GM18867 (cell line): Measurements from ENCODE around the gene ADAMTS2.

Experiments
- ATAC-seq: cut with Tn5 transposase; IDR thresholded peaks from one replicate; pipeline ENCODE4 v1.9.1; 2021; ENCODE audit warnings: mild to moderate bottlenecking, moderate library complexity; ENCODE audit not compliant: unreplicated experiment

The ADAMTS2 gene

DNA sequence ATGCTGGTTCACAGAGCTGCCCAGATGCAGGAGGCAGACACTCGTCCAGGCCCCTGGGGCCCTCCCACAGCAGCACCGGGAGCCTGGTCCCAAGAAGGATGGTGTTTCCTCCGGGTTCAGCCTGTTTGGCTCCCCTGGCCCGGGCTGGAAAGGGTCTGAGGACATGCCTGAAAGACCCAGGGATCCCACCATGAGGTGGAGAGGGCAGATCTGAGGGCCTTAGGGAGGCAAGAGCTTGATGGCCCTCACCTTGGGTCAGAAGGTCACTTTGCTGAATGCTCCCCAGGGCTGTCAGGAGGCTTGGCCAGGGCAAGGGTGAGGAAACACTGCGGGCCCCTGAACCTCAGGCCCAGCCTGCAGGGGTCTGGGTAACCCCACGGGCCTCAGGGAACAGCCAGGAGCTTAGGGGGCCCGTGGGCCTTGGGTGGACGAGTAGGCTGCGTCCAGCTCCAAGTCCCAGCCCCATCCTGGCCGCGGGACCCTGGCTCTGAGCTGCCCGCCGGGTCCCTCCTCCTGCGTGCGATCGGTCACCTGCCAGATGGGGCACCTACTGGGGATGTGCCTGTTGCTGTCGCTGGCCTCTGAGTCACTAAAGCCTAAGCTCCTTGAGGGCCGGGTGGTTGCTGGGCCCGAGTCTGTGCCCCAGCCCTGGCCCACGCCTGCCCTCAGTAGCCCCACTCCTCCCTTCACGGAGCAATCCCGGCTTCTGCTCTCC is 178.9 kb downstream of the ADAMTS2 start:
- no peak for ATAC-seq

DNA sequence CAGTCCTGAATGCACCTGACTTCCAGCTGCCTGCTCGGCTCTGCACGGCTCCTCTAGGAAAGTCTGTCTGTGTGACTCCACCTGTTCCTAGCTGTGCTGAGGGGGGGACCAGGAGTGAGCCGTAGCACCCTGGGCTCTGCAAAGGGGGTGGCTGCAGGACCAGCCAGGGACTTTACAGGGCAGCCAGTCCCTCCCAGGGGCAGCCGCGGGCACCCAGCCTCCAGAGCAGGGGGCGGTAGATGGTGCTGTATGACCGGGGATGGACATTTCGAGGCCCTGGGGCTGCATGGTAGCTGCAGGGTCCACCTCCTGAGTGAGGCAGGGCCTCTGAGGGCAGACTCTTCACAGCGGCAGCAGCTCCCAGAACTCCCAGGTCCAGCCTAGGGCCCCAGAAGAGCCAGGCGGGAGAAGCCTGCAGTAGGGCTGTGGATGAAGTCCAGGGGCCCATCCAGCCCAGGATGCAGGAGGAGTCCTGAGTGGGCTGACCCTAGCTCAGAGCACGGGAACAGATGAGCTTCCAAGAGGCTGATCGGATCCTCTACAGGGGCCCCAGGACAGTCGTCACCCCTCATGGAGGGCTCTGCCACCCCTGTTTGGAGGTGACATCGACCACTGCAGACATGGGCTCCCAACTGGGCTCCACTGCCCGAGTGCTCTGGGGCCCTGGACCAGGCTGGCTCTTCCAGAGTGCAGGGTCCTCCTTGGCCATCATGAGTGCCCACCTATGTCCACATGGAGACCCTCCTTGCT is 179.7 kb downstream of the ADAMTS2 start:
- no peak for ATAC-seq

DNA sequence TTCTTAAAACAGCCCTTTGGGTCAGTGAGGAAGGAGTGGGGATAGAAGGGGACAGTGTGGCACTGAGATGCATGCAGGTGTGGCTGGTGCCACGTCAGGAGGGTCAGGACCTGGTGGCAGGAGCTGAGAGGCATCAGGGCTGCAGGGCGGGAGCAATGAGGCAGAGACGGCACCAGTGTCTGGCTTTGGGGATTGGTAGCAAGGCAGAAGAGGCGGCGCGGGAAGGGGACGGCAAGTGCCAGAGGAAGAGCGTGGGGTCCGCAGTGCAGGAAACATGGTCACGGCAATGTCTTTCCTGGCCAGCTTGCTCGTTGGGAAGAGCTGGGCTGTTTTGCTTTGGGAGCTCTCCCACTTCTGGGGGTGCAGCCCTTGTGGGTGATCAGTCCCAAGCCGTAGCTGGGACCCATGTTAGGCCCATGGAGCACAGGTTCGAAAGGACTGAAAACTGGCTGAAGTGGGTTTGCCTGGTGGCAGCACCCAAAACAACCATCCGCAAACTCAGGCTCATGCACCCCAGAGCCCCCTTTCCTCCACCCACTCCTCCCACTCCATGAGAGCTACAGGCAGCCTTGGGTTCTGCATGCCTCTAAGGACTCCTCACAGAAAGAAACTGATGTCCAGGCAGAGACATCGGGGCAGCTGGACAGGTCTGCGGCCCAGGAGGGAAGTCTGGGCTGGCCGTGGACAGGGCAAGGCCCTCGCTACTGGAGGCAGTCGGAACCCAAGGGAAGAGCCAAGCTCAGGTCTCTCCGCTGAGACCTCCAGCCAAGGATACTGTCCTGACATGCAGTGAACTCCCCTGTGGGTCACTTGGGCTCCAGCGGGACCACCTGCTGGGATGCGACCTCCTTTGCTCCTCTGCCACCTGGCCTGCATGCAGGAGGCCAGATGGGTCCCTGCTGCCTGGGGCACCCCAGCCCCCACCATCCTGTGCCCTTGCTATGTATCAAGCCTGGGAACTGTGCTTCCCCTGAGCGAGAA is 180.6 kb downstream of the ADAMTS2 start:
- no peak for ATAC-seq

DNA sequence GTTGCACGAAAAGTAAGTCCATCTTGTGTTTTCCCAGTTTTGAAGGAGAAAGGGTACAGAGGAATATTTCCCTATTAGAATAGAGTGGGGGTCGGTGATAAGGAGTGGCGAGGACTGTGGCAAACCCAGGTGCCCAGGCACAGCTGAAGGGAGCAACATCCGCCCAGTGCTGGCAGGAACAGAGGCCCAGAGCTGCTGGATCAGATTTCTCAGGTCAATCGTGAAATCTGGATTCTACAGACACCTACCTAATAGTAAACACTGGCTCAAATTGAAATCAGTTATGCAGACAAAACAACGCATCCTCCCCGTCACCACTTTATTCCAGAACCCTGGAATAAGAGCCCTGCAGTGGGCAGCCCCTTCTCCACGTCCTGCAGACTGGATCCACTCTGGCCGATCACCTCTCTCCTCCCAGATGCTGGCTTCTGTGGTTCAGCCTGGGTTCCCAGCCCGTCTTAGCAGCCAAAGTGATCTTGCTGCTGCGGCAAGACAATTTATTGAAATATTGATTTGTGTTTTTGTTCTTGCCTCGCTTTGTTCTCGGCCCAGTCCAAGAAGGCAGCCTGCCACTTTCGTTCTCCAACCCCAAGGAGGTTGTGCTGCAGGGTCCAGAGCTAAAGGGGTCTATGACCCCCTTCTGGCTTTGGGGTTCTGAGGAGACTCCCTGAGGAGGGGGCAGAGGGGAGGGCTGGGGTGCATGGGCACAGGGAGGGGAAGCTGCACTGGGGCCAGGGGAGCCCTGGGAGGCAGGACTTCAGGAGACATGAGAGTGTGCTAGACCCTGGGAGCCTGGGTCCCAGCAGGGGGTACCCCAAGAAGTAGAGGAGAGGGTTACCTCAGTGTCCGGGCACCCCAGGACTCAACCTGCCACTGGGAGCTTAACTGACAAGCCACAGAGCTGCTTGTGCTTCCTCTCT is 181.8 kb downstream of the ADAMTS2 start:
- no peak for ATAC-seq

DNA sequence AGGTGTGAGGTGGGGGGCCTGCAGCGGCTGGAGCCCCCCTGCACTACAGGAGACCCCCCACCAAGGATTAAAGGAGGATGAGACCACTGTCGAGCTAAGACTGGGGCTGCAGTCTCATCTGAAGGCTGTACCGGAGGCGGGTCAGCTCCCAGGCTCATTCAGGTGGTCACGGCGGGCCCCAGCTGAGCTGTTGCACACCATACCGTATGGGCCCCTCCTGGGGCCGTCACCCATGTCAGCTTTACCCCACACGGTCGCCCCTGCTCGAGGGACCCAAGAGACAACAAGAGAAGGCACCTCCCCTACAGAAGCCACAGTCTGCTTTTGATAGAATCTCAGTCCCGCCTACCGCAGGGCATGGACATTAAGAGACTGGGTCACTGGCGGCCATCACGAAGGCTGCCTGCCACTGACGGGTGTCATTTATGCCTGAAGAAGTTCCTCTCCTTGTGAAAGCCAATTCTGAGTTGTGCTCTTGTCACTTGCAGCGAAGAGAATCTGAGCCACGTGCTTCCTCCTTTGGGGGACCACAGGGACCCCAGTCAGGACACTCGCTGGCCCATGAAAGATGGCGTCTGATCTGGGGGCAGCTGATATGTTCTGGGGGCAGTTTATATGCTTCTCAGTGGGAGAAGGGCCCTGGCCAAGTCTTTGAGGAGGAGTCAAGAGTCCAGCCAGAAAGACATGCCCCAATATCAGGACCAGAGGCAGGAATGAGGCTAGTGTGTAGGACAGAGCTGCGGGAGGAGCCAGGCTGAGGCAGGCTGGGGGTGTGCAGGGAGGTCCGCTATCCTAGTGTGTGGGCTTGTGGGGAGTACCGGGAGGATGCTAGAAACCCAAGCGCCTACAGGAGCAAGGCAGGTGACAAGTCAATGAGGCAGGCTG is 182.7 kb downstream of the ADAMTS2 start:
- ATAC-seq, result no peak

DNA sequence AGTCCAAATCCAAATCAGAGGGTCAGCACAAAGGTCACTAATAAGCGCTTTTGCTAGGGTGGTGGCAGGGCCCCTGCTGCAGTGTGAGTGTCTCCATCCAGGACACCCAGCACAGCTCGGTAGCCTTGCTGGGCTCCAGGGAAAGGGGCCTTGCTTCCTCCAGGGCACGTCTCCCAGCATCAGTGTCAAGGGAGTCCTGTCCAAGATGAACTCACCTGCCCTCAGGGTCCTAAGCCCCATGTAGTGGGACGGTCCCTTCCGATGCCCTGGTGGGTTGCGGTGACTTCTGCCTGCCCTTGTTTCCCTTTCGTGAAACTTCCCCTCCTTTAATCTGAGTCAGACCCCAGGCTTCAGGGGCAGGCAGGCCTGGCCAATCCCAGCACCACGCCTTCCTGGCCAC is 183.4 kb downstream of the ADAMTS2 start:
- ATAC-seq, result no peak

DNA sequence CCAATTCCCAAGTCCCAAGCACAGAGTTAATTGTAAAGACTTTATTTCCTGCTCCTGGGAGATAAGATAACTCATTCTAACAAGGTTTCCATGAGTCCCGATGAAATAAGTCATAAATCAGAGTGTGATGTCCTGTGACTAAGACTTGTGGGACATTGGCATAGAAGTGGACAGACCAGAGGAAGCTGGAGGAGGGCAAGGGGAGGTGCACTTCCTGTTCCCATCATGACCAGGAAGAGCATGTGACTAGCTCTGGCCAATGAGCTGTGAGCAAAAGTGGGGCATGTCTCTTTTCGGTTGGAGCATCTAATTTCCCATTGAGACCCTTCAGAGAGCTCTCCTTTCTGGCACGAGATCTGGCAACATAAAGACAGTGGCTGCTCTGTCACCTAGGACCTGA is 184.7 kb downstream of the ADAMTS2 start:
- ATAC-seq, result no peak

DNA sequence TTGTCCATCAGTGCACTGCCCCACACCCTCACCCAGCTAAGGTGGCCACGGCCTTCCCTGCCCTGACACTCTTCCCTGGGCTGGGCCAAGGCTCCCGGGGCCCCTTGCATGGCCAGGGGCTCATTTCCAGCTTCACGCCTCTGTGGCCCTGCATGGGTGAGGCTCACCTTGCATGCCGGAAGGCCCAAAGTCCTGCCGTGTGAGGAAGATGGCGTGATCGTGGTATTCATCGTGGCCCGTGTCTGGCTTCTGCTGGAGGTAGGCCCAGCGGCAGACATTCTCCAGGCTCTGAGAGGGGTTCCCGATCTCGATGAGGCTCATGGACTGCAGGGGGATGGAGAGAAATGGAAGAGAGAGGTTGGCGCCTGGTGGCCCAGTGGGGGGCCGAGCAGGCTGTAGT is 186.7 kb downstream of the ADAMTS2 start:
- ATAC-seq, result no peak

DNA sequence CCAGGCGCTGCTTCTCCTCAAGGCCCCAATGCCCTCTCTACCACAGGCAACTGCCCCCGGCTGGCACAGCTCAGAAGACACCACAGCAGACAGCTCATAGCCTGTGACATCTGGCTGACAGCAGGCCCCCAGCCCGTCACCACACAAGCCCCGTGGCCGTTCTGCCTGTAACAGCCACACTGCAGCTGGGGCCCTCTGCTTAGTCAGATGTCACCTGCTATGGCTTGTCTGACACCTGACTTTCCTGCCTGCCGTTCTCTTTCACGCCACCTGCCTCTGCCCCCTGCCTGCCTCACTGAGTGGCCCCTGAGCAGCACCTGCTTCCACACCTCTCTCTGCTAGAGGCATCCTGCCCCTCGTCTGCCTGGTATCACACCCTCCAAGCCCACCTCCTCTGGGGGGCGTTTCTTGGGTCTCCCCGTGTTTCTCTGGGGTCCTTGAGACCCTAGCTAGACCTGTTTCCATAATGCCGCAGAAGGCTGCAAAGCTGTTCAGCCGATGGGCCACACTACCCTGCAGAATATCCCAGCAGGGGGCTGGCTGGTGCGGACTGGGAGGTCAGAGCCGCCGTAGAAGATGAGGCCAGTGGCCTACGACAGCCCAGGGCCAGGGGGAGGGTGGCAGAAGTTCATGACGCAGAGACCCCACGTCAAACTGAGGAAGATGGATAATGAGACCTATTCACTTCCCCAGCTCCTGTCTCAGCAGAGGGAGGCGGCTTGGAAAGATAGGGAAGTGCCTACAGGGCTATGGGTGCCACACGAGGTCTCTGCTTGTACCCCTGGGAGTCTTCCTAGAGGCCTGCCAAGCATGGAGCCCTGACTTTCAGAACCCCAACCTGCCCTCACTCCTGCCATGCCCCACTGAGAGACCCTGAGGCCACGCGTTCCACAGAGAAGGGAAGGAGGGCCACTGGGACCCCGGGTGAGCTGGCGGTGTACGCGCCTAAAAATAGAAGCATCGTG is 190.0 kb downstream of the ADAMTS2 start:
- no peak for ATAC-seq

DNA sequence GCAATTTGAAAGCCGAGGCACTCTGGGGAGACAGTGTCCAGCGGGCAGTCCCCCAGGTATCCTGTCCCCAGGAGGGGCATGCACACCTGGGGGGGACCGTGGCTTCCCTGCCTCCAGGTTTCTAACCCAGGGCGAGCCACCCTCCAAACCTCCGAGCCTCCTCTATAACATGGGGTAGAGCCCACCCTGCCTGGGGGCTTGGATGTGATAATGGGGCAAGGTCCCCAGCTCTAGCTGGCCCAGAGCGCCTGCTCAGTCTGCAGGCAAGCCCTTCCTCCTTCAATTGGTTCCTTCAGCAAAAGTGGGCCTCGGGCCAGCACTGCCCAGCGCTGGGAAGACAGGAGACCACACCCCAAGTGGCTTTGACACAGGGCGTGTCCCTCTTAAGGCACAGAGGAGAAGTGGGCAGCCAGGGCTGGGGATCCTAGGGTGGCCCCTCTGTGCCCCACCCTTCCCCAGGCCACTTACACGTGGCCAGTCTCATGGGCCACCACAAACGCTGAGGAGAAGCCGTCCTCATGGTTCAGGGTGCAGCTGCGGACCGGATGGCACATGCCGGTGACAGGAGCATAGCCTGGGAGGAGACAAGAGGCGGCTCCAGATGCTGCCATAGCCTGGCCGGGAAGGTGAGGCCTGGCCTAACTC is 190.8 kb downstream of the ADAMTS2 start:
- no peak for ATAC-seq

DNA sequence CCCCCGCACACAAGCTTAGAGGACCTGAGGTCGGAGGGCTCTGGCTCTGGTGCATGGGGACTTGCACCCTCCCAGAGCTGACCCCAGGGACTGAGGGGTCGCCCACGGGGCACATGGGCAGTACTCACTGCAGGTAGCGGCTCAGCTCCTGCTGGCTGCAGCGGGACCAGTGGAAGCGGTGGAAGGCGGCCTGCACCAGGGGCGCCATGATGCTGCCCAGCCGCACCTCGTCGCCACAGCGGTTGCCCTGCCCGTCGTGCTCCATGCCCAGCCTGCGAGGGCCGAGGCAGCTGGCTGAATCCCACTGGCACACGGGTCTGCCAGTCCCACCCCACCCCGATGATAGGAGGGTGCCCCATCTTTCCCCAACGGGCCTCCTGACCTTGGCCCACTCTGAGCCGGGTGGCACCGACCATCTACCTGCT is 191.3 kb downstream of the ADAMTS2 start:
- ATAC-seq, result no peak

DNA sequence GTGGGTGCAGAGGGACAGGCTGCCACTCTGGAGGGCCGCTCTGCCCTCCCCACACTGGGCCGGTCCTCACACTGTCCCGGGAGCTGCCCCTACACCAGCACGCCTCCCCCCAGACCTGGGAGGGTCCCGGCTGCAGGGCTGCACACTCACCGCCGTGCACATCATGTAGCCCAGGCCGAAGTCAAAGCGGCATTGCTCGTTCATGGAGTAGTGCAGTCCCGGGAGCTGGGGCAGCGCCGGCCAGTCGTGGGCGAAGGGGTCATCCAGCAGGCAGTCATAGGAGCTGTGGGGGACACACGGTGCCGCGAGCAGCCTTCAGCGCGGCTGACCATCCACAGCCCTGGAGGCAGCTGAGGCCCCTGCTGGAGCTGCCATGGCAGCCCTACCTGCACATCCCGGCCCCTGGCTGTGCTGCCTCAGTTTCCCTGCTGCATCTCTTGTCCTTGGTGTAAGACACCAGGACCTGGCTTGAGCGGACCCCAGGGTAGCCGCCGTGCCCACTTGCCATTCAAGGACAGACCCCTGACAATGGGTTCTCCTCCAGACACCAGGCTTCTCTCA is 191.8 kb downstream of the ADAMTS2 start:
- ATAC-seq, result no peak

DNA sequence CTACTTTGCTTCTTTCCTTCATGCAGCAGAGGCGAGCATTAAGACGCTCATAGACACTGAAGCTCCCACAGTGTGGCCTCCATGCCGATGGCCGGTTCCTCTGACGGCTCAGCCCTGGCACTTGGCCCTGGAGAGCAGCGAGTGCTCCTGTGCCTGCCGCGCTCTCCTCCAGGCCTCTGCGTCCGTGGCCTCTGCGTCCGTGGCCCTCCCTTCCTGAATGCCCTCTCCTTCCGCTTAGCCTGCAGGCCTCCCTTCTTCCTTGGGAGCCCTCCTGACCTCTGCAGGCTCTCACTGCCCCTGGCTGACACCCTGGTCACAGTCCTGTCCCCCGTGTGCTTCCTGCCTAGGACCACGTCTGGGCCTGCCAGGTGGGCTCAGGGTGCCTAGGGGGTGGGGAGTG is 192.3 kb downstream of the ADAMTS2 start:
- ATAC-seq, result no peak

DNA sequence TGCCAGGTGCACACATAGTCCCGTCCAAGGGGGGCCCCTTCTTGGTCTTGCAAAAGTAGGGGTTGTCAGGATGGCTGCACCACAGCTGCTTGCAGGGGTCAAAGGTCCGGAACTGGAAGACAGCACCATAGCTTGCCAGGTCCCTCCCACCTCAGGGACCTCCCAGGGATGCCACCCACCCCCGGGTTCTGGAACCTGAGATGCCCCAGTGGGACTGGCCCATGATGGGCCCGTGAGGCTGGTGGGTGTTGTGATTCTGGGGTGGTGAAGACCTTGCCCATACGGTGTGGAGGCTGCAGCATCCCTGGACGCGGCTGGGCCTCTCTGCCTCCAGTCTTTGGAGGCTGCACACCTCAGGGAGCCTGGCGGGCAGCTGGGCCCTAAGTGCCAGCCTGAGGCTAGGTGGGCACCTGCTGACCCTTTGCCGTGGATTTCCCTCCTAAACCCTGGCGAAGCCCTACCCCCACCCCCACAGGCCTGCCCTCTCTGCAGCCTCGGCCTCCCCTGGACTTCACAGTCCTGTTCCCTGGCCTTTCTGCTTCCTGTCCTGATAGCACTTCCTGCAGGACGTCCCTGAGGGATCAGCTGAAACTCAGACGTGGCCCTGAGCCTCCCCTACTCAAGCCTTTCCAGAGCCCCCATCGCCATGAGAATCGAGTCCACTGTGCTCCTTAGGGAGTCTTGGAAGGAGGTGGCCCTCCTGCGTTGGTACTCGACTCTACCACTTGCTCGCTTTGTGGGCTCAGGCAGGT is 192.9 kb downstream of the ADAMTS2 start:
- ATAC-seq, result no peak

DNA sequence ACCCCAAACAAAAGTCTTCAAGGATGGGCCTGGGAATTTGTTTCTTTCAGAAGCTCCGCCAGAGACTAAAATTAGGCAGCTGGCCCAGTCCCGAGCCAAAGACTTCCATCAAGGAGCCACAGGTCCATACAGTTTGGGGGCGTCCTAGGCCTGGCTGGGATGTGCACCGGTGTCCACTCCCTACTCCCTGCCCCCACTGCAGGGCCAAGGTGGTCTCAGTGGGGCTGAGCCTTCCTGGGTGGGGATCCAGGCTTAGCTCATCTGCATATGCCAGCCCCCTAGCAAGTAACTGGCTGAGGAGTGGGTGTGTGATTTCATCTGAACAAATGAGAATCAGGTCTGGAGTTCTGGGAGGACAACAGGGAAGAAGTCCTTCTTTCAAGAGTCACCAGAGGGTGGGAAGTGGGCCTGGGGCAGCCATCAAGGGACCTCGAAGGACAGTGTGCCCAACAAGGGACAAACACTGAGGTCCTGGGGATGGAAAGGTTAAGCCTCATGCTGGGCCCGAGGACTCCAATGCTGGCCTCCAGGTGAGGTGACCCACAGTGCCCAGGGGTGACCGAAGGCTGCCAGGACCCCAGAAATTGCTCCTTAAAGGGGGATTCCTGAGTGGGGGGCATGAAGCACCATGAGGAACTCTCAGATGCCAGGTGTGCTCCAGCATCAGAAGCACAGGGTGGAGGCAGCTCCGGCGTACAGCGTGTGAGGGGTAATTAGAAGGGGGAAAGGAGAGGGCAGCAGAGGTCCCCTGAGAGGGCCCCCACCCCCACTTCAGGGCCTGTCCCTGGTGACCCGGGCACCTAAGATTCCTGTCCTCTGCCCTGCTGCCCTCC is 193.8 kb downstream of the ADAMTS2 start:
- no peak for ATAC-seq

DNA sequence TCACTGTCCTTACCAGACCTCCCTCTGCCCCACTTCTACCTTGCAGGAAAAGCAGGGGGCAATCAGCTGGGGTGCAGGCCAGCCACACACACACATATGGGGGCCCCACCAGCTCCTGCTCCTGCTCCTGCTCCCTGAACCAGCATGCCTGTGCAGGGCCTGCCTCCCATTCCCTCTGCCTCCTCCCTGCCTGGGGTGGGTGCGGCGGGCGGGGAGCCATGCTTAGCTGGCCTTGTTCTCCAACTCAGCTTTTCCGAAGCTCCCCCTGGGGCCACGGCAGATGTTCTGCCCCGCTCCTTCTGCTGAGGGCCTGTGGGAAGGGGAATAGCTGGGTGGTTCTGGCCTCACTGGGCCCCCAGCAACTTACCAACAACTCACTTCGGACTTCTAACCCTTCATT is 195.2 kb downstream of the ADAMTS2 start:
- no peak for ATAC-seq
